ENCODE measurements around the gene ARID1B. TPM values are rescaled to one million over a fixed set of nuclear protein-coding genes. Genes with fewer than 3 reads are reported as not detected.

Gene ARID1B
- total and polyA plus RNA-seq, 9 of the 15 experiments (the other 6 are each of a cell fraction or from before 2014, with no cell fraction given): 12.5 to 50.5 (median 25.8) TPM

- Histone ChIP-seq H3K27ac (ENCODE audit: extremely low read depth, low read depth, low read length) (peak overlapping the region; percentile 54; the same call in 2 of the 3 replicates), H3K9me1 (ENCODE audit: control insufficient read depth, insufficient read depth, low read length) (no peaks in the 10 kb centered on the region), H3K79me2 (ENCODE audit: control insufficient read depth, insufficient read depth, low read length) (no peaks in the 10 kb centered on the region), H2AFZ (ENCODE audit: low read depth, low read length) (peak overlapping the region; percentile 100), H3K4me2 (ENCODE audit: insufficient read depth, low read length) (peak overlapping the region; percentile 70), H3K4me3 (peak overlapping the region; percentile 31), H3K9ac (ENCODE audit: insufficient read depth in 1 of 2, low read depth in 2 of 2, low read length in 2 of 2) (peak overlapping the region in 1 of 2 experiments; percentile 67; a peak in 2 of 4 replicates), H3K4me1 (replicated peaks in 1 of 2; ENCODE audit: control insufficient read depth in 2 of 2, insufficient read depth in 2 of 2, low read length in 2 of 2) (peaks cover 10 to 57% of the 10 kb centered on the region in 2 experiments), H3K9me3 (replicated peaks; ENCODE audit: control insufficient read depth, insufficient read depth, low read depth, low read length) (no peaks in the 10 kb centered on the region), H3K27me3 (ENCODE audit: control insufficient read depth in 2 of 2, insufficient read depth in 2 of 2, low read length in 2 of 2) (no peaks in the 10 kb centered on the region; a peak in 1 of 5 replicates), H3K36me3 (ENCODE audit: control insufficient read depth, insufficient read depth, low read length) (no peaks in the 10 kb centered on the region), H4K20me1 (replicated peaks; ENCODE audit: control insufficient read depth, insufficient read depth, low read length) (no peaks in the 10 kb centered on the region)
- no TSS peak for BruUV-seq (replicated peaks)
- in situ Hi-C loops (cut with MboI) (no loop called here), intact Hi-C loops (cut with micrococcal nuclease) (loop anchor here (2.0 kb wide), 1 partner anchor 54 kb away; no protein-coding TSS in a partner anchor)
- ChIA-PET CTCF (ENCODE audit: low intra/inter-chr PET ratio) (no interaction called here), POLR2A (interaction anchor here (0.6 kb wide), 1 partner anchor 638 kb away, joined by 4 read pairs; no protein-coding TSS in a partner anchor)
- DNase-seq (ENCODE audit: extremely low read depth in 1 of 4, low spot score in 3 of 4) (no peak), FAIRE-seq (no peak), ATAC-seq (no peak)
- no peak for TF ChIP-seq ZKSCAN3 (CRISPR knock-in tag; IDR thresholded peaks at IDR 0.05)
- TF ChIP-seq NR2C1 (IDR thresholded peaks at IDR 0.05): 0 out of 2 replicates have a peak, but pooled peaks have one; percentile 11
- TF ChIP-seq NR2C1 (tag; IDR thresholded peaks at IDR 0.05): no peak
- TF ChIP-seq RBM22 (IDR thresholded peaks at IDR 0.05; ENCODE audit: low read depth, low read length, poor library complexity, severe bottlenecking): no peak
- TF ChIP-seq ZNF75A (CRISPR knock-in tag; IDR thresholded peaks at IDR 0.05): no peak
- no peak for TF ChIP-seq RNF2 (IDR thresholded peaks at IDR 0.05)
- TF ChIP-seq ARID3B (CRISPR knock-in tag; IDR thresholded peaks at IDR 0.05; ENCODE audit: borderline replicate concordance): no peak
- TF ChIP-seq THRA (IDR thresholded peaks at IDR 0.05): no peak
- WGBS (ENCODE audit: insufficient coverage, low coverage, missing lambda C conversion rate): 39% methylated on average over 1 of the region's 1 CpG
Measured at GRCh38 chr6:157220485-157220884, 443.3 kb downstream of the ARID1B start.
